Heart left ventricle (tissue), 16 donors: ENCODE data around the gene DAGLA. TPM values are rescaled to one million over a fixed set of nuclear protein-coding genes. Genes with fewer than 3 reads are reported as not detected.

Experiments
- ATAC-seq, 4 donors: fragments of 200-7000 bp; cut with Tn5 transposase; one replicate each; pipeline ENCODE4 v1.9.1; 2020 to 2022; ENCODE audit warnings: moderate library complexity in 4 of 4, mild to moderate bottlenecking in 3 of 4, moderate number of reproducible peaks in 1 of 4
- DNase-seq, 5 donors: peaks; one replicate each; pipeline ENCODE4 v3.0.0-alpha.2; 2020
- H3K27ac ChIP-seq, 12 donors: fragments of 200-600 bp; sonication (generic) in 4 of 12; one replicate each; pipeline versions ENCODE4 v1.5.0 to v1.8.0; 2016 to 2022; ENCODE audit warnings: mild to moderate bottlenecking in 2 of 12
- H3K27me3 ChIP-seq, 9 donors: fragments of 200-600 bp; sonication (generic) in 2 of 9; one replicate each; pipeline versions ENCODE4 v1.5.1 to v1.8.0; 2016 to 2022; ENCODE audit warnings: mild to moderate bottlenecking in 3 of 9
- H3K36me3 ChIP-seq, 9 donors: fragments of 200-600 bp; sonication (generic) in 2 of 9; one replicate each; pipeline versions ENCODE4 v1.5.0 to v1.8.0; 2018 to 2022; ENCODE audit warnings: mild to moderate bottlenecking in 2 of 9
- H3K4me1 ChIP-seq, 12 donors: fragments of 200-600 bp; sonication (generic) in 4 of 12; one replicate each; pipeline versions ENCODE4 v1.5.0 to v1.8.0; 2016 to 2022; ENCODE audit warnings: mild to moderate bottlenecking in 3 of 12
- H3K4me3 ChIP-seq, 12 donors: fragments of 200-600 bp; sonication (generic) in 4 of 12; one replicate each; pipeline versions ENCODE4 v1.5.0 to v1.8.0; 2017 to 2022; ENCODE audit warnings: mild to moderate bottlenecking in 9 of 12, moderate library complexity in 4 of 12
- H3K9me3 ChIP-seq, 12 donors: fragments of 200-600 bp; sonication (generic) in 4 of 12; one replicate each; pipeline versions ENCODE4 v1.5.0 to v1.8.0; 2016 to 2022; ENCODE audit warnings: mild to moderate bottlenecking in 1 of 12
- CTCF ChIP-seq, 12 donors: fragments of 200-600 bp; sonication (generic) in 4 of 12; IDR thresholded peaks; one replicate each; pipeline versions ENCODE4 v1.5.0 to v1.8.0; 2018 to 2022; ENCODE audit warnings: antibody characterized with exemption in 12 of 12, mild to moderate bottlenecking in 5 of 12
- POLR2A ChIP-seq, 2 donors: fragments of 450-650 bp; IDR thresholded peaks; one replicate each; pipeline ENCODE4 v1.6.1; 2017; ENCODE audit warnings: antibody characterized with exemption in 2 of 2, mild to moderate bottlenecking in 2 of 2, moderate library complexity in 2 of 2
- WGBS, 4 donors: extraction: QIAGEN DNeasy Blood & Tissue Kit in 2 of 4; methylation state at CpG; one replicate each; pipeline versions ENCODE4 v1.1.5 to v1.1.7; 2013 to 2018; 5-methylcytosine and 5-hydroxymethylcytosine counted together
- intact Hi-C, 10 donors: fragments of 100-400 bp; cut with DNase I; formaldehyde crosslinking; loops; one replicate each; pipeline versions ENCODE4 v1.11.1 to v1.14.2; 2022
- polyA plus RNA-seq, 2 donors: library from polyadenylated mRNA; stranded (reverse); fragments of 200-250 nt; gene quantifications; one replicate each; pipeline ENCODE4 v1.2.3, GENCODE V29; 2013
- total RNA-seq, 9 donors: library from RNA; depleted of rRNA in 2 of 9; stranded (reverse); fragments of >200 nt in 2 of 9; fragmentation: NEBNext Ultra II Directional in 3 of 9; extraction: Animal tissue kit (Norgen Biotek cat#: 25700) in 3 of 9; gene quantifications; one replicate each; pipeline versions ENCODE4 v1.1.0 to v1.2.4, GENCODE V29; 2016 to 2023
- donor health status: ischemic (EF 13 %, LVEDD 7.1; RV severe dilation, severe dysfunction).
- donor health status: healthy with polysubstance abuse.
- donor health status: DM: no; HTN: yes; CAD: no.
- donor health status: DM: no; HTN: no; CAD: no.
- donor health status: ischemic (EF 25% LVEDD 6.9; RV normal size, moderate dysfunction).
- donor health status: ischemic (EF 25% LVEDD 5.7; RV mildly dilated, moderate dysfunction).
- donor health status: healthy.
- donor health status: DM: yes; HTN: yes; CAD: no.
- donor health status: ischemic (EF 35%, LVEDD 5.7; RV mildly dilated, moderate dysfunction).
- donor health status: nonischemic (EF 11% LVEDD 7.7; RV severe dilation, severe dysfunction).
- donor health status: DM: yes; HTN: yes; CAD: no.
- donor health status: PGD.
- donor health status: ischemic (EF 29% LVEDD 5.4; RV normal size, mild dysfunction).
- donor health status: nonischemic (EF 23%, LVEDD 6.1; RV moderate dilation, normal function).

The DAGLA gene
- total and polyA plus RNA-seq, 11 donors, result 2.2 to 5.6 (median 3.3) TPM

- WGBS, 4 donors, result 80 to 92% (median 90%) methylated on average over 8 to 11 of the region's 11 CpGs
- ATAC-seq (no peak), DNase-seq (no peak)
- H3K27ac ChIP-seq, result no peak overlapping the region
- H3K36me3 ChIP-seq, result no peaks in the 10 kb centered on the region
- TF ChIP-seq POLR2A (IDR thresholded peaks at IDR 0.05), result no peak
- no peak for TF ChIP-seq CTCF (IDR thresholded peaks at IDR 0.05)
- no peak overlapping the region for H3K4me3 ChIP-seq
- intact Hi-C loops, result loop anchor here in 6 of 10 donors (5.0 to 10.0 kb wide), 5 partner anchors 102 to 302 kb away; partner anchors contain the start of genes DDB1 (in 1 of the 6) and TKFC (in 1 of the 6)
- peaks cover 0 to 5% (median 0%) of the 10 kb centered on the region in 12 donors for H3K4me1 ChIP-seq
- H3K9me3 ChIP-seq, result no peaks in the 10 kb centered on the region
- peaks cover 0 to 4% (median 0%) of the 10 kb centered on the region in 9 donors for H3K27me3 ChIP-seq
These were observed 43.5 kb upstream of the DAGLA start for GRCh38 chr11:61636676-61637075.

GRCh38 chr11:61637277-61637676, 42.9 kb upstream of the DAGLA start:
- no peak for TF ChIP-seq CTCF (IDR thresholded peaks at IDR 0.05)
- TF ChIP-seq POLR2A (IDR thresholded peaks at IDR 0.05), result no peak

GRCh38 chr11:61639816-61640443, 40.3 kb upstream of the DAGLA start:
- DNase-seq (no peak), ATAC-seq (no peak)
- WGBS, 4 donors, result 63 to 73% (median 72%) methylated on average over 7 of the region's 7 CpGs
- H3K4me3 ChIP-seq, result no peak overlapping the region
- no peaks in the 10 kb centered on the region for H3K36me3 ChIP-seq
- peaks cover 0 to 3% (median 0%) of the 10 kb centered on the region in 9 donors for H3K27me3 ChIP-seq
- TF ChIP-seq CTCF (IDR thresholded peaks at IDR 0.05) (no peak), POLR2A (IDR thresholded peaks at IDR 0.05) (no peak)
- H3K9me3 ChIP-seq, result no peaks in the 10 kb centered on the region
- peaks cover 0 to 6% (median 0%) of the 10 kb centered on the region in 12 donors for H3K4me1 ChIP-seq
- intact Hi-C loops, result loop anchor here in 8 of 10 donors (2.0 to 10.0 kb wide), 8 partner anchors 105 to 305 kb away; partner anchors contain the start of genes DDB1 (in 1 of the 8) and TKFC (in 1 of the 8)
- H3K27ac ChIP-seq, result no peak overlapping the region

More at GRCh38 chr11:61637277-61637676, 42.9 kb upstream of the DAGLA start:
- ATAC-seq (no peak), DNase-seq (no peak)
- 62 to 70% (median 65%) methylated on average over 9 of the region's 9 CpGs for WGBS, 4 donors
- H3K9me3 ChIP-seq, result no peaks in the 10 kb centered on the region
- H3K36me3 ChIP-seq, result no peaks in the 10 kb centered on the region
- peaks cover 0 to 4% (median 0%) of the 10 kb centered on the region in 9 donors for H3K27me3 ChIP-seq
- intact Hi-C loops, result loop anchor here in 6 of 10 donors (5.0 to 10.0 kb wide), 5 partner anchors 102 to 302 kb away; partner anchors contain the start of genes DDB1 (in 1 of the 6) and TKFC (in 1 of the 6)
- H3K4me1 ChIP-seq, result peaks cover 0 to 5% (median 0%) of the 10 kb centered on the region in 12 donors
- no peak overlapping the region for H3K4me3 ChIP-seq
- no peak overlapping the region for H3K27ac ChIP-seq

- TF ChIP-seq POLR2A (IDR thresholded peaks at IDR 0.05) (no peak), CTCF (IDR thresholded peaks at IDR 0.05) (no peak)
- no peak overlapping the region for H3K27ac ChIP-seq
- H3K36me3 ChIP-seq, result no peaks in the 10 kb centered on the region
- DNase-seq (no peak), ATAC-seq (no peak)
- H3K9me3 ChIP-seq, result no peaks in the 10 kb centered on the region
- peaks cover 0 to 3% (median 0%) of the 10 kb centered on the region in 9 donors for H3K27me3 ChIP-seq
- H3K4me3 ChIP-seq, result no peak overlapping the region
- 85 to 91% (median 87%) methylated on average over 8 of the region's 8 CpGs for WGBS, 4 donors
- peaks cover 0 to 11% (median 0%) of the 10 kb centered on the region in 12 donors for H3K4me1 ChIP-seq
- intact Hi-C loops, result no loop called here
These were observed 38.0 kb upstream of the DAGLA start for GRCh38 chr11:61642162-61642561.
